BLaER1 (cell line): ENCODE measurements around the gene DCUN1D4.

Experiments used
- H3K27ac ChIP-seq: shearing (Covaris generic); formaldehyde crosslinking; 2 replicates; pipeline ENCODE4 v1.8.1; 2022
- H3K27me3 ChIP-seq: shearing (Covaris generic); formaldehyde crosslinking; 2 replicates; pipeline ENCODE4 v1.8.1; 2022
- H3K36me3 ChIP-seq: shearing (Covaris generic); formaldehyde crosslinking; 2 replicates; pipeline ENCODE4 v1.8.1; 2022
- H3K4me1 ChIP-seq: shearing (Covaris generic); formaldehyde crosslinking; 2 replicates; pipeline ENCODE4 v1.8.1; 2022
- H3K4me2 ChIP-seq: shearing (Covaris generic); formaldehyde crosslinking; 2 replicates; pipeline ENCODE4 v1.8.1; 2022
- H3K4me3 ChIP-seq: shearing (Covaris generic); formaldehyde crosslinking; 2 replicates; pipeline ENCODE4 v1.8.1; 2022
- H3K9ac ChIP-seq: shearing (Covaris generic); formaldehyde crosslinking; 2 replicates; pipeline ENCODE4 v1.8.1; 2022
- H3K9me3 ChIP-seq: shearing (Covaris generic); formaldehyde crosslinking; 2 replicates; pipeline ENCODE4 v1.8.1; 2022
- H4K20me1 ChIP-seq: shearing (Covaris generic); formaldehyde crosslinking; 2 replicates; pipeline ENCODE4 v1.8.1; 2022
- Cebpa-rat ChIP-seq: shearing (Covaris generic); IDR thresholded peaks from 2 replicates; pipeline ENCODE4 v1.8.1; 2022

The DCUN1D4 gene

GRCh38 chr4:51867689-51868448 is 24.9 kb downstream of the DCUN1D4 start:
- Histone ChIP-seq H3K4me1 (no peaks in the 10 kb centered on the region), H3K27me3 (no peaks in the 10 kb centered on the region), H4K20me1 (peaks cover 9% of the 10 kb centered on the region), H3K9ac (no peak overlapping the region), H3K36me3 (peaks cover 80% of the 10 kb centered on the region), H3K4me2 (no peak overlapping the region), H3K9me3 (no peaks in the 10 kb centered on the region), H3K4me3 (no peak overlapping the region), H3K27ac (no peak overlapping the region)
- TF ChIP-seq Cebpa-rat = no peak

- TF ChIP-seq Cebpa-rat = no peak
- Histone ChIP-seq H3K9ac (no peak overlapping the region), H4K20me1 (peaks cover 5% of the 10 kb centered on the region; the same call in 1 of the 2 replicates), H3K4me1 (no peaks in the 10 kb centered on the region), H3K9me3 (no peaks in the 10 kb centered on the region), H3K27me3 (no peaks in the 10 kb centered on the region), H3K36me3 (peaks cover 83% of the 10 kb centered on the region), H3K27ac (no peak overlapping the region), H3K4me3 (no peak overlapping the region), H3K4me2 (no peak overlapping the region)
These were observed 25.5 kb downstream of the DCUN1D4 start for GRCh38 chr4:51868449-51868847.

GRCh38 chr4:51870441-51871188 is 27.7 kb downstream of the DCUN1D4 start:
- TF ChIP-seq Cebpa-rat = no peak
- Histone ChIP-seq H3K9ac (no peak overlapping the region), H3K27ac (no peak overlapping the region), H3K36me3 (peaks cover 83% of the 10 kb centered on the region), H3K4me3 (no peak overlapping the region), H3K4me1 (no peaks in the 10 kb centered on the region), H4K20me1 (peaks cover 5% of the 10 kb centered on the region; the same call in 1 of the 2 replicates), H3K27me3 (no peaks in the 10 kb centered on the region), H3K4me2 (no peak overlapping the region), H3K9me3 (no peaks in the 10 kb centered on the region)

- Histone ChIP-seq H3K9ac (no peak overlapping the region), H3K9me3 (no peaks in the 10 kb centered on the region), H3K4me2 (no peak overlapping the region), H3K4me3 (no peak overlapping the region), H3K27me3 (no peaks in the 10 kb centered on the region), H3K36me3 (peaks cover 78% of the 10 kb centered on the region), H4K20me1 (peaks cover 5% of the 10 kb centered on the region; the same call in 1 of the 2 replicates), H3K4me1 (no peaks in the 10 kb centered on the region), H3K27ac (no peak overlapping the region)
- no peak for TF ChIP-seq Cebpa-rat
These were observed 29.5 kb downstream of the DCUN1D4 start for GRCh38 chr4:51872283-51872997.

- peaks cover 84% of the 10 kb centered on the region for H3K36me3 ChIP-seq
- no peak overlapping the region for H3K4me3 ChIP-seq
- peaks cover 5% of the 10 kb centered on the region; the same call in 1 of the 2 replicates for H4K20me1 ChIP-seq
- H3K27ac ChIP-seq = no peak overlapping the region
- no peaks in the 10 kb centered on the region for H3K27me3 ChIP-seq
- H3K9ac ChIP-seq = no peak overlapping the region
- H3K4me2 ChIP-seq = no peak overlapping the region
- no peak for TF ChIP-seq Cebpa-rat
- H3K9me3 ChIP-seq = no peaks in the 10 kb centered on the region
- no peaks in the 10 kb centered on the region for H3K4me1 ChIP-seq
These were observed 31.6 kb downstream of the DCUN1D4 start for GRCh38 chr4:51874551-51874950.

GRCh38 chr4:51878431-51878830 is 35.5 kb downstream of the DCUN1D4 start:
- H3K27me3 ChIP-seq = no peaks in the 10 kb centered on the region
- H3K9ac ChIP-seq = no peak overlapping the region
- no peak overlapping the region for H3K4me2 ChIP-seq
- no peaks in the 10 kb centered on the region for H3K4me1 ChIP-seq
- H3K36me3 ChIP-seq = peaks cover 85% of the 10 kb centered on the region
- TF ChIP-seq Cebpa-rat = no peak
- H3K4me3 ChIP-seq = no peak overlapping the region
- no peaks in the 10 kb centered on the region for H3K9me3 ChIP-seq
- H3K27ac ChIP-seq = no peak overlapping the region
- H4K20me1 ChIP-seq = no peaks in the 10 kb centered on the region

GRCh38 chr4:51880016-51880915 is 37.3 kb downstream of the DCUN1D4 start:
- H3K27ac ChIP-seq = no peak overlapping the region
- no peaks in the 10 kb centered on the region for H3K9me3 ChIP-seq
- H3K4me3 ChIP-seq = no peak overlapping the region
- TF ChIP-seq Cebpa-rat = no peak
- no peaks in the 10 kb centered on the region for H4K20me1 ChIP-seq
- H3K4me2 ChIP-seq = no peak overlapping the region
- no peaks in the 10 kb centered on the region for H3K27me3 ChIP-seq
- no peaks in the 10 kb centered on the region for H3K4me1 ChIP-seq
- H3K9ac ChIP-seq = no peak overlapping the region
- H3K36me3 ChIP-seq = peaks cover 79% of the 10 kb centered on the region

- Histone ChIP-seq H3K4me1 (no peaks in the 10 kb centered on the region), H3K4me2 (no peak overlapping the region), H3K9me3 (no peaks in the 10 kb centered on the region), H3K36me3 (peaks cover 78% of the 10 kb centered on the region), H3K27me3 (no peaks in the 10 kb centered on the region), H4K20me1 (no peaks in the 10 kb centered on the region), H3K27ac (no peak overlapping the region), H3K9ac (no peak overlapping the region), H3K4me3 (no peak overlapping the region)
- TF ChIP-seq Cebpa-rat = no peak
These were observed 41.1 kb downstream of the DCUN1D4 start for GRCh38 chr4:51884055-51884454.

- no peak overlapping the region for H3K4me3 ChIP-seq
- H3K27ac ChIP-seq = no peak overlapping the region
- H4K20me1 ChIP-seq = no peaks in the 10 kb centered on the region
- H3K9ac ChIP-seq = no peak overlapping the region
- peaks cover 77% of the 10 kb centered on the region for H3K36me3 ChIP-seq
- no peaks in the 10 kb centered on the region for H3K4me1 ChIP-seq
- H3K9me3 ChIP-seq = no peaks in the 10 kb centered on the region
- no peak for TF ChIP-seq Cebpa-rat
- no peaks in the 10 kb centered on the region for H3K27me3 ChIP-seq
- no peak overlapping the region for H3K4me2 ChIP-seq
These were observed 41.7 kb downstream of the DCUN1D4 start for GRCh38 chr4:51884606-51885005.
